NB4 (cell line): ENCODE measurements around the gene RPEL1.
"Not testable (repeated sequence)": the region's sequence is repeated elsewhere in the genome, so short reads cannot be mapped to it uniquely, and the experiment has no call there.

Source experiments
- DNase-seq: peaks from one replicate; pipeline ENCODE4 v3.0.0; 2010; ENCODE audit warnings: low read depth
- H3K4me3 ChIP-seq: one replicate; pipeline ENCODE4 v1.5.1; 2011; ENCODE audit warnings: mild to moderate bottlenecking, low read depth, low read length, moderate library complexity
- MYC ChIP-seq: IDR thresholded peaks from 2 replicates; pipeline ENCODE4 v1.6.1; 2011; ENCODE audit warnings: low read depth, low read length
- POLR2A ChIP-seq: IDR thresholded peaks from 2 replicates; pipeline ENCODE4 v1.6.1; 2011; ENCODE audit warnings: mild to moderate bottlenecking; ENCODE audit not compliant: insufficient read length; ENCODE audit errors: extremely low read depth
- TF ChIP-seq, protein P1 (sequence below): IDR thresholded peaks from 2 replicates; pipeline ENCODE4 v1.6.1; 2011; ENCODE audit warnings: low read depth, low read length
- TF ChIP-seq, protein P2 (sequence below): IDR thresholded peaks from one replicate; pipeline ENCODE4 v1.5.1; 2012; ENCODE audit warnings: low read depth, low read length

The RPEL1 gene

DNA sequence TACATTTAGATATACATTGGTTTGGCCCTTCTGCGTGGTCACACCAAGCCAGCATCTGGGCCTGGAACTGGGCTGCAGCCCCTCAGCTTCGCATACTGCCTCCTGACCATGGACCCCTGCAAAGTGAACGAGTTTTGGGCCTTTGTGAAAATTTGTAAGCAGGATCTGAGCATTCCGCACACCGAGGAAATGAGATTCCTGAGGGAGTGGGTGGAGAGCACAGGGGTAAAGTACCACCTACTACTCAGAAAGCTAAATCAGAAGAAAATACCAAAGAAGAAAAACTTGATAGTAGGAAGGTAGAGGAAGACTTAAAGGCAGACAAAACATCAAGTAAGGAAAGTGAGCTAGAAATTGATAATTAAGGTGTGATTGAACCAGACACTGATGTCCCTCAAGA is 30.1 kb upstream of the RPEL1 start:
- no peak overlapping the region for H3K4me3 ChIP-seq
- TF ChIP-seq MYC (no peak), POLR2A (no peak)
- TF ChIP-seq, protein P1, sequence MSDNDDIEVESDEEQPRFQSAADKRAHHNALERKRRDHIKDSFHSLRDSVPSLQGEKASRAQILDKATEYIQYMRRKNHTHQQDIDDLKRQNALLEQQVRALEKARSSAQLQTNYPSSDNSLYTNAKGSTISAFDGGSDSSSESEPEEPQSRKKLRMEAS: no peak
- TF ChIP-seq, protein P2, sequence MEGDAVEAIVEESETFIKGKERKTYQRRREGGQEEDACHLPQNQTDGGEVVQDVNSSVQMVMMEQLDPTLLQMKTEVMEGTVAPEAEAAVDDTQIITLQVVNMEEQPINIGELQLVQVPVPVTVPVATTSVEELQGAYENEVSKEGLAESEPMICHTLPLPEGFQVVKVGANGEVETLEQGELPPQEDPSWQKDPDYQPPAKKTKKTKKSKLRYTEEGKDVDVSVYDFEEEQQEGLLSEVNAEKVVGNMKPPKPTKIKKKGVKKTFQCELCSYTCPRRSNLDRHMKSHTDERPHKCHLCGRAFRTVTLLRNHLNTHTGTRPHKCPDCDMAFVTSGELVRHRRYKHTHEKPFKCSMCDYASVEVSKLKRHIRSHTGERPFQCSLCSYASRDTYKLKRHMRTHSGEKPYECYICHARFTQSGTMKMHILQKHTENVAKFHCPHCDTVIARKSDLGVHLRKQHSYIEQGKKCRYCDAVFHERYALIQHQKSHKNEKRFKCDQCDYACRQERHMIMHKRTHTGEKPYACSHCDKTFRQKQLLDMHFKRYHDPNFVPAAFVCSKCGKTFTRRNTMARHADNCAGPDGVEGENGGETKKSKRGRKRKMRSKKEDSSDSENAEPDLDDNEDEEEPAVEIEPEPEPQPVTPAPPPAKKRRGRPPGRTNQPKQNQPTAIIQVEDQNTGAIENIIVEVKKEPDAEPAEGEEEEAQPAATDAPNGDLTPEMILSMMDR: no peak
- DNase-seq: no peak

DNA sequence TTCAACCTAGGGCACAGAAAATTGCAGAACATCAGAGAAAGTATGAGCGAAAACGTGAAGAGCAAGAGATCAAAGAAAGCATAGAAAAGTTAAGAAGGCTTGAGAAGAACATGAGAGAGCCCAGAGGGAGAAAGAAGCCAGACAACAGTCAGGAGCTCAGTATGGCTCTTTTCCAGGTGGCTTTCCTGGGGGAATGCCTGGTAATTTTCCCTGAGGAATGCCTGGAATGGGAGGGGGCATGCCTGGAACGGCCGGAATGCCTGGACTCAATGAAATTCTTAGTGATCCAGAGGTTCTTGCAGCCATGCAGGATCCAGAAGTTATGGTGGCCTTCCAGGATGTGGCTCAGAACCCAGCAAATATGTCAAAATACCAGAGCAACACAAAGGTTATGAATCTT is 29.3 kb upstream of the RPEL1 start:
- not testable (repeated sequence) for DNase-seq, H3K4me3 ChIP-seq

GRCh38 chr10:103224133-103224532 is 21.6 kb upstream of the RPEL1 start:
- no peak overlapping the region for H3K4me3 ChIP-seq
- no peak for DNase-seq
- TF ChIP-seq, protein P1: no peak
- TF ChIP-seq MYC (no peak), POLR2A (no peak)
- TF ChIP-seq, protein P2: no peak

GRCh38 chr10:103224721-103225120 is 21.0 kb upstream of the RPEL1 start:
- H3K4me3 ChIP-seq, DNase-seq: not testable (repeated sequence)

GRCh38 chr10:103225939-103226338 is 19.7 kb upstream of the RPEL1 start:
- H3K4me3 ChIP-seq: no peak overlapping the region
- DNase-seq: no peak
- no peak for TF ChIP-seq MYC
- TF ChIP-seq, protein P2: no peak
- TF ChIP-seq, protein P1: no peak
- no peak for TF ChIP-seq POLR2A

DNA sequence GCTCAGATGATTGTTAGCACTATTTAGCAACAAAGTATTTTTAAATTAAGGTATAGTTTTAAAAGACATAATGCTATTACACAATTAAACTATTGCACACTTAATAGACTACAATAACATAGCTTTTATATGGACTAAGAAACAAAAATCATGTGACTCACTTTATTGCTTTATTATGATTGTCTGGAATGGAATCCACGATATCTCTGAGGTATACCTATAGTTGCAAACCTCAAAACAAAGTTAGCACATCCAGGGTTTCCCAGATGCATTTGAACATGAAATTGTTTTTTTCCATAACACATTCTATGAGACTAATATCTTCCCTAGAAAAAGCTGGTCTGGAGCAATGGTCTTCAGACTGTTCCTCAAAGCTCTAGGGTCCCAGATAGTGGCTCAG is 18.3 kb upstream of the RPEL1 start:
- DNase-seq: no peak
- H3K4me3 ChIP-seq: no peak overlapping the region
- TF ChIP-seq, protein P1: no peak
- no peak for TF ChIP-seq POLR2A
- TF ChIP-seq, protein P2: no peak
- no peak for TF ChIP-seq MYC

DNA sequence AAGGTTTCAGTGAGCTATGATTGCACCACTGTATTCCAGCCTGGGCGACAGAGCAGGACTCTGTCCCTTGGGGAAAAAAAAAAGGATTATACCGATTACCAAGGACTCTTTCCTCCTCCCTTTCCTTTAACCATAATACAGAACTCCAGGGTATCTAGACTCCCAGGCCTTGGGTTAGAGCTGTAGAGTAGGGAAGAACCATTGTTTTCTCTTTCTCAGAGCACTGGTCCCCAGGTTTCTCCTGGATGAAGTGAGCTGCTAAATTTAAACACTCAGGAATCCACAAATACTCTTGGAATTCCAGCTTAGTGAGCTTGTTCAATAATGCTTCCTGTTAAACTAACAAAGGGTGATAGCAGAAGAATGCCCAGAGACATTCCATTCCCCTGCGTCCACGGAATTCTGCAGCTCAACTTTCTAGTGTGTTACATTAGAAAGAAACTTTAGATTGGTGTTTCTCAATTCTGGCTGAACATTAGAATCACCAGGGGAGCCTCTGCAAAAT is 14.6 kb upstream of the RPEL1 start:
- DNase-seq: no peak
- TF ChIP-seq MYC (no peak), POLR2A (no peak)
- no peak overlapping the region for H3K4me3 ChIP-seq

GRCh38 chr10:103232131-103232673 is 13.5 kb upstream of the RPEL1 start:
- no peak overlapping the region for H3K4me3 ChIP-seq
- TF ChIP-seq POLR2A: no peak
- TF ChIP-seq, protein P1: no peak
- no peak for TF ChIP-seq MYC
- TF ChIP-seq, protein P2: no peak
- no peak for DNase-seq
